Inflammatory macrophage treated with lipopolysaccharide for 4 hours (primary cell): ENCODE measurements around the gene TRIAP1.
"Not testable (repeated sequence)": the region's sequence is repeated elsewhere in the genome, so short reads cannot be mapped to it uniquely, and the experiment has no call there.

Experiments
- DNase-seq: peaks from one replicate; pipeline ENCODE4 v3.0.0-alpha.2; 2020

TRIAP1 gene

DNA sequence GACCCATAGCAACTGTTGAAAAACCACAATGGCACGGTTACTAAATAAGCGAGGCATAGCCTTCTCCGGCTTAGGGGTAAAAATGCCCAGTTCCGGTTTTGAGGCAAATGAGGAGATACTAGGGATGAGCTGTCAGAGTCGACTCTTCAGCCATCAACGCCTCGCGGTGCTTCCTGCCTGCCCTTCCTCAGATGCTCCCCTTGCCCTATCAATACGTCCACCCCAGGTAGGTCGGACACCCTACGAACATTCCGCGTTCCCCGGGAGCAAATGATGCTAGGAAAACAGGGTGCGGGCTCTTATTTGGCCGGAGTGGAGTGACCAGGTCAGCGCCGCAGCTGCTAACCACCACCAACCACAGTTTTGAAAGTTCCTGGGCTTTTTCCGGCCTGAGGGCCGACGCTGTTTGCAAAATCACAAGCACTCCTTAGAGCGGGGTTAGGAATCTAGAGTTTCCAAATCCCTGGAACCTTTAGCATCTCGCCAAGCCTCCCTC, 22.2 kb upstream of the TRIAP1 start:
- DNase-seq, result peak; percentile 81

DNA sequence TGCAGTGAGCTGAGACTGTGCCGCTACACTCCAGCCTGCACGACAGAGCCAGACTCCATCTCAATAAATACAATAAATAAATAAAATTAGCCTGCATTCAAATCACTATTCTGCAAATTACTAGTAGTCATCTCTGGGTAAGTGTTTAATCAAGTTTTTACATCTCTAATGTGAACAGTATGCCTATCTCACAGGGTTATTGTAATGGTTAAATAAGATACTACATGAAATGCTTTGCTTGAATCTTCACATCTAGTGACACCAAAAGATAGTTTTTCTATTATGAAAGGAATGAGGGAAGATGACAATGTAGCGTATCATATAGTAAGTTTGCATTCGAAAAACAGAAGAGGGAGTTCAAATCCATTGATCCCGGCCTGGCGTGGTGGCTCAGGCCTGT, 21.3 kb upstream of the TRIAP1 start:
- DNase-seq, result no peak

DNA sequence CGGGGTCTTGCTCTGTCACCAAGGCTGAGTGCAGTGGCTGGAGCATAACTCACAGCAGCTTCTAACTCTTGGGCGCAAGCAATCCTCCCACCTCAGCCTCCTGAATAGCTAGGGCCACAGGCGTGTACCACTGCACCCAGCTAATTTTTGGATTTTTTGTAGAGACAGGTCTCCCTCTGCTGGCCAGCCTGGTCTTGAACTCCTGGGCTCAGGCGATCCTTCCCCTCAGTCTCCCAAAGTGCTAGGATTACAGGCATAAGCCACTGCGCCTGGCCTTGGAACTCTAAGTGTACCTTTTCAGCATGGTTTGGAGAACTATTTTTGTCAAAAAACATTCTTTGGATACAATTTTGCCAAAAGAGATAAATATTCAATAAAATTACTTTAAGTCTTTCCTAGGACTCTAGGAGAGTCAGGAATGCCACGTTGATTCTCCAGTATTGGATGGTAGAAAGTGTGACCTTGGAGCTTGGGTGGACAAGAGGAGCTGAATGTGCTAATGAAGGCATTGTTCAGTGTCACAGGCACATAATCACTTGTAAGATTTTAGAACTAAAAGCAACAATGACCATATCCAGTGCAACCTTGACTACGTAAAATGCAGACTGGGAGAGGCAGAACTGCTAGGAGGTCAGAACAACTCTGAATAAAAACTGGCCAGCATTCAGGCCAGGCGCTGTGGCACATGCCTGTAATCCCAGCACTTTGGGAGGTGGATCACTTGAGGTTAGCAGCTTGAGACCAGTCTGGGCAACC, 20.6 kb upstream of the TRIAP1 start:
- DNase-seq, result peak; percentile 47

DNA sequence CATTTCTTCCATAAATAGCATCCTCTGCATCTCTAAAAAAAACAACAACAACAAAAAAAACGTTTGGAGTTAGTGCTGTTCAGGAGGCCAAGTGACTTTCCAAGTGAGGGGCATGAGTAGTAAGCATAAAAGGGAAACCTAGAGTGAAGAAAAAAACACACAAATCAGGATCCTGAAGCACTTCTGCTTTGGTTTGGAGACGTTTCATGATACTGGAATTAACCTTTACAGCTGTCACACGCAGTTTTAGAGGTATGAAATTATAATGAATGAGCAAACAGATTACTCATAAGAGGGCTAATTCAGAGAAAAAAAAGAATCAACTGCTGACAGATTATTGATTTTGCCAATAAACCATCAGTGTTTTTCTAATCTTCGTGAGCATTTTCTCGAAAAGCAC, 19.6 kb upstream of the TRIAP1 start:
- peak; percentile 49 for DNase-seq

DNA sequence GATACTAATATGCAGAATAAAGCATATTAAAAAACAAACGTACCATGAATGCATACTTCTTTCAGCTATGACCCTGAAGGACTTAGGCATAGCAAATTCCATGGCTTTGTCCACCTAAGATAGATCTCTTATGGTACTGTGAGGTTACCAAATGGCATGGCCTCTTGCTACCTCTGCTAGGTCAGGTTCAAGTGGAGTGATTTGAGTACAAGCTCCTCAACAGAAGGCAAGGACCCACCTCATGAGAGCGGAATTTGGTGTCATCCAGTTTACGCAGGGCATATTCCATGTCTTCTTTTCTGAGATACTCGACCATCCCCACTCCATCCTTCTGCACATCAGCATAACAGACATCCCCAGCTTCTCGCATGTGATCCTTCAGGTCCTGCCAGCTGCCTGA, 17.5 kb upstream of the TRIAP1 start:
- DNase-seq, result no peak

DNA sequence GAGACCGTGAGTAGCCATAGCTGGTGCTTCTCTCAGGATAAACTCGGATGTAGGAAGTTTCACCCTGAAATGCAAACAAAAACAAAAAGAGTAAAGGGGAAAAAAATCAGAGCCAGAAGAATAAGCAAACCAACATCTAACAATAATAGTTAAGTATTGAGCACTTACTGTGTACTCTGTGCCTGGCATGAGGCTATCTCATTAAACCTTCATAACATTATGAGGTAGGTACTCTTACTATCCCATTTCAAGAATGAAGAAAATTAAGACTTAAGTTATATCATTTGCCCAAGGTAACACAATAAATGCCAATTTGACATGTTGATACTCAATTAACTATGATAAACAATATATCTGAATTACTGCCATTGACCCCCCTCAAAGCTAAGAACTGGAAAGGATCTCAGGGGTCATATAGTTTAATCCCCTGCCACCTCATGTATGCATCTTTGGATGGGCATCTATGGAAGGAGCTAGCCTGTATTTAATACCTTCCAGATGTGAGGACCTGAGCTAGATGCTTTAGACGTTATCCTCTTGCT, 16.0 kb upstream of the TRIAP1 start:
- DNase-seq, result no peak

DNA sequence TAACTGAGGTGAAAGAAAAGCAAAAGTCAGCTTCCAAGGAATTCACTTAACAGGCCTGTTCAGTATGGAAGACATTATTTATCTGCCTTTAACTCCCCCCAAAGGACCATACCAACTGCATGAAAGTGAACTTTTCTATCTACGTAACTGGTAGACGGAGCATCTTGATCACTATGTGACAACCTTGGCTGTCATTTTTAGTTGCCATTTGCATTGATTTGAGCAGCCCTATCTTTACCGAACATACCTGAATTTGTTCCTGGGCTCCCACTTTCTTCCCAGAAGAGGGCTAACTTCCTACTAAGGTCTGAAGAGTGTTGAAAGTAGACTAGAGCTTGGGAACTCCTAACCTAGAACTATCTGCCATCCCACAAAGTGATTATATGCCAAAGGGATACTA, 14.0 kb upstream of the TRIAP1 start:
- DNase-seq, result no peak

DNA sequence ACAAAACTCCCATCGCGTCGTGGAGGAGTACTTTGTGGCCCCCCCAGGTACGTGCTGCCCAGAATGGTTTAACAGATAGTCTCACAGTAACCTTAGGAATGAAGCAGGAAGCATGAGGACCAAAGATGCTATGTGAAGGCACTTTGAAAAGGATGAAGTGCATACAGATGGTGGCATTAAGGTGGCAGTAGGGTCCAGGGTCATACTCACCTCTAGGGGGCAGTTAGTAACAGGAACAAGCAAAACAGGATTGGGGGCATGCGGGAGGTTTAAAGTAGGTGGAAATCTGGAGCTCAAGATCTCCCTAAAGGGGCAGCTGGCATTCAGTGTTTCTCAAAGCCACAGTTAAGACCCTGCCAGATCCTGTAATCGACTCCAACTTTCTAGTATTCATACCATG, 10.9 kb upstream of the TRIAP1 start:
- no peak for DNase-seq

DNA sequence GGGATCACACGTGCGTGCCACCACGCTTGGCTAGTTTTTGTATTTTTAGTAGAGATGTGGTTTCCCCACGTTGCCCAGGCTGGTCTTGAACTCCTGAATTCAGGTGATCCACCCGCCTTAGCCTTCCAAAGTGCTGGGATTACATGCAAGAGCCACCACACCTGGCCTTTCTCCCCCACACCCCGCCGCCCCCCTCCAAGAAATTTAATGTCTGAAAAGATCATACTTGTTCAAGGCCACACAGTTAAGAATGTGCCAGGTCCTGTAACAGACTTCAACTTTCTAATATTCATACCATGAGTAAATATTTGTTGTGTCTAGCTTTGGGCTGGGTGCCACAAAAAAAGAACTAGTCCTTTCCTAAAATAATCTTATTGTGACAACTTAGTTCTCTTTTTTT, 9.1 kb upstream of the TRIAP1 start:
- no peak for DNase-seq

DNA sequence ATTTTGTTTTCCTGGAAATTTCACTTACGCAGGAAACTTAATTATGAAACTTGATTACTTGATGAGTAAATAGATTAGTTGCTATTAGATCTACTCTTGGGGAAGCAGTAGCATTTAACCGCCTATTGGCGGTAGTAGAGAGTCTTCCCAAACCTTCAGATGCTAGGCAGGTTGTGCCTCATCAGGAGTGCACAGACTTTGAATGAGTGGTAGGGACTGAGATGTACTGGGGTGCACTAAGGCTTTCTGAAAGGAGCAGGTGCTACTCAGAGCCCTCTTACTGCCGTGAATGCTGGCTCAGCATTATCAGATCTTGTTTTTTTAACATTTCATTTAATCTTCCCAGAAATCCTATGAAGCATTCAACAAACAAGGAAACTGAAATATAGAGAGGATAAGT, 7.8 kb upstream of the TRIAP1 start:
- peak; percentile 46 for DNase-seq

DNA sequence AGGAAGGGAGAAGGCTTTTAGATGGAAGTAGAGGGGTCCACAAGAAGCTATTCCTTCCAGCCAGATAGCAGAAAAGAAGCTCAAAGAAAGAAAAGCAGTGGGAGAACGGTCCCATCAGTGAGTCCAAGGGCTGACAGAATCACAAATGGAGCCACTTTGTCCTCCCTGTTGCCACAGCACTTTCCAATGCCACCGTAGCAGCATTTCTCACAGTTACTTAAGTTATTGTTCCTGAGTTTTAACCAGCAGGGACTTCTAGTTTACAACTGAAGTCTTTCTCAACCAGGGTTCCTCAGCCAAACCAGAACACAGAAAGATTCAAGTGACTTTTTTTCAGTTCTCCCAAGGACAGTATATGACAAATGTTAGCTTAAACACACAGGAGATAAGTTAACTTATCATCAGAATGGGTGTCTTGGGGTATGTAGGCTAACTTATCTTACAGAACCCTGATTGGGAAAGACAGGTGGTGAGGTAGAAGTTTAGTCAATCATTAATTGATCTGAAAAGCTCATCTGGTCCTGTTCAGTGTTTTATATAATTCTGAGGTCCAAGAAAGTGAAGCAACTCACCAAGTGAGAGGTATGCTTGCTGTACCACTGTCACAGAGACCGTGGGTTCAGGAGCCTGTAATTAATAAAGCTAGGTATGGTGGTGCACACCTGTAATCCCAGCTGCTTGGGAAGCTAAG, 7.0 kb upstream of the TRIAP1 start:
- DNase-seq, result no peak

DNA sequence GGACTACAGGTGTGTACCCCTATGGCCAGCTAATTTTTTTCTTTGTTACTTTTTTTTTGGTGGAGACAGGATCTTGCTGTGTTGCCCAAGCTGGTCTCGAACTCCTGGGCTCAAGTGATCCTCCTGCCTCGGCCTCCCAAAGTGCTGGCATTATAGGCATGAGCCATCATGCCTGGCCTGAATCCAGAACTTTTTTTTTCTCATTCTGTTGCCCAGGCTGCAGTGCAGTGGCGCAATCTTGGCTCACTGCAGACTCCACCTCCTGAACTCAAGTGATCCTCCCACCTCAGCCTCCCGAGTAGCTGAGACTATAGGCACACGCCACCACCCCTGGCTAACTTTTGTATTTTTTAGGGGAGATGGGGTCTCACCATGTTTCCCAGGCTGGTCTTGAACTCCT, 6.3 kb upstream of the TRIAP1 start:
- DNase-seq, result not testable (repeated sequence)

DNA sequence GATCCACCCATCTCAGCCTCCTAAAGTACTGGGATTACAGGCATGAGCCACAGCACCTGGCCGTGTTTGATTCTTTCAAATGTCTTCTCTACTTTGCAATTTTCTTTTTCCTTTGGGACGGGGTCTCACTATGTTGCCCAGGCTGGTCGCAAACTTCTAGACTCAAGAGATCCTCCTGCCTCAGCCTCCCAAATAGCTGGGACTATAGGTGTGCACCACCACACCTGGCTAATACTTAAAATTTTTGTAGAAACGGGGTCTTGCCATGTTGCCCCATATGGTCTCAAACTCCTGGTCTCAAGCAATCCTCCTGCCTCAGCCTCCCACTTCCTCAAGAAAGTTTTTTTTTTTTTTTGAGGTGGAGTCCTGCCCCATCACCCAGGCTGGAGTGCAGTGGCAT, 1.8 kb upstream of the TRIAP1 start:
- no peak for DNase-seq

DNA sequence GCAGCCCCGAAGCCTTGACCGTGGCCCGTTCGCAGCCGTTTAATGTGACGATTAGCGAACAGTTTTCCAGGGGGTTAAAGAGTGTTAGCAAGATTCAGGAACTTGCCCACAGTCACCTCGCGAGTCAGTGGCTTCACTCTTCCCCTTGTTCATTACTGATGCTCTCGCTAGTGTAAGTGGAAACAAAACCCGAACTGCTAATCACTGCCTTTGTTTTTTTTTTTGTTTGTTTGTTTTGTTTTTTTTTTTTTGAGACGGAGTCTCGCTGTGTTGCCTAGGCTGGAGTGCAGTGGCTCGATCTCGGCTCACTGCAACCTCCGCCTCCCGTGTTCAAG, 627 bp upstream of the TRIAP1 start:
- DNase-seq, result not testable (repeated sequence)

DNA sequence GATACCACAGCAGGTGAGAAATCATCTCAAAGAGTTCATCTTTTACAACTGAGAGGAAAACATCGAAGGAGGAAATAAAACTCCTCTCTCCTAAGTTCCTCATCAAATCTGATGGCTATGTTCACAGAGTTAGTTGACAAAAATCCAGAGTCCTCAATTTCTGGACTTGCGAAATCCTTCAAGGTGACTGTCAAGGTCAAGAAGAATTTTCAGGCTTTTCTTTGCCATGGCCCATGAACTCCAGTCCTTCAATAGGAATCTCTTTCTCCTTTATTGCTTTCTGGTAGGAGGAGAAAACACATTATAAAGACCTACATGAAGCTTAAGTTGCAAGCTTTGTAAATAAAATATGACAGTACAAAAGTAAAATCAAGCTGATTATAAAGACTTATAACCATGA, 1.5 kb downstream of the TRIAP1 start:
- no peak for DNase-seq

DNA sequence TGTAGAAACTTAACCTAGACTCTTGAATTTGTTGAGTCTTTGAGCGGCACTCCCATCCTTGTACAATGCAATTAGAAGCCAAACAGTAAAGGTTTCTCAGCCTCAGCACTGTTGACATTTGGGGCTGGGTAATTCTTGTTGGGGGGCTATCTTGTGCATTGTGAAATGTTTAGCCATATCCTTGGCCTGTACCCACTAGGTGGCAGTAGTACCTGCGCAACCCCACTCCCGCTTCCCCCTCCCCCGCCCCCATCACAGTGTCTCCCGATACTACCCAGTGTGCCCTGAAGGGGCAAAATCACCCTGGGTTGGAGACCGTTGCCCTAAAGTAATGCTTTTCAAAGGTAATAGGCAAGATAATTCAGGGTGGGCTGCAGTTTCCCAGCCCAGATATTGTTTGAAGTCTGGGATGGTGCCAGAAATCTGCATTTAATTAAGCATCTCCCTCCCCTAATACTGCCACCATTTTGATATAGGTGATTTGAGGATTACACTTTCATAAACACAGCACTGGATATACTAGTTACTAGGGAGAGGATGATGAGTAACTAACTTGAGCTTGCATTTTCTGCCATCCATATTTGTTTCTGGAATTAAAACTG, 6.4 kb downstream of the TRIAP1 start:
- peak; percentile 62 for DNase-seq

DNA sequence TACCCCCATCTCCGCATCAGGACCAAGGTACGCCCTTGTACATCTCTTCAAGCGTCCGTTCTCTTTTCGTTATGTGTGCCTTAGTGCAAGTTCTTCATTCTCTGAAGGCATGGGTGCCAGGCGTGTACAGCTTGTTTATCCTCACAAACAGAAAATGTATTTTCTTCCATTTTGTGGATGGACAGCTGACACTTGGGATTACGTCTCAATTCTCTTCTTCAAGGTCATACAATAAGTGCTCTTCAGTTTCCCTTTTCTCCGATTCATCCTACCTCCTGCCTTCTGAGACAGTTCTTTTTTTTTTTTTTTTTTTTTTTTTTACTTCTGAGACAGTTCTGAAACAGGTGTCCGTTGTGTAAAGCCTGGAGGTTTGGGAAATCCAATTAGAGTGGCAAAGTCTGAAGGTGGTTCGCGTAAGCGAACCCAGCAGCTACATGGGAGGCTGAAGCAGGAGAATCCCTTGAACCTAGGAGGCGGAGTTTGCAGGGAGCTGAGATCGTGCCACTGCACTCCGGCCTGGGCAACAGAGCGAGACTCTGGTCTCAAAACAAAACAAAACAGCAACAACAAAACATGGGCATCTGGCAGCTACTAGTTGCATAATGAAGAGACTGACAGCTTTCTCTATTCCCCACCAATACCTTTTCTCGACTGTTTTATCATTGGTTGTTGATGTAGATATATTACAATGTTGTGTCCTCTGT, 7.5 kb downstream of the TRIAP1 start:
- DNase-seq, result no peak

DNA sequence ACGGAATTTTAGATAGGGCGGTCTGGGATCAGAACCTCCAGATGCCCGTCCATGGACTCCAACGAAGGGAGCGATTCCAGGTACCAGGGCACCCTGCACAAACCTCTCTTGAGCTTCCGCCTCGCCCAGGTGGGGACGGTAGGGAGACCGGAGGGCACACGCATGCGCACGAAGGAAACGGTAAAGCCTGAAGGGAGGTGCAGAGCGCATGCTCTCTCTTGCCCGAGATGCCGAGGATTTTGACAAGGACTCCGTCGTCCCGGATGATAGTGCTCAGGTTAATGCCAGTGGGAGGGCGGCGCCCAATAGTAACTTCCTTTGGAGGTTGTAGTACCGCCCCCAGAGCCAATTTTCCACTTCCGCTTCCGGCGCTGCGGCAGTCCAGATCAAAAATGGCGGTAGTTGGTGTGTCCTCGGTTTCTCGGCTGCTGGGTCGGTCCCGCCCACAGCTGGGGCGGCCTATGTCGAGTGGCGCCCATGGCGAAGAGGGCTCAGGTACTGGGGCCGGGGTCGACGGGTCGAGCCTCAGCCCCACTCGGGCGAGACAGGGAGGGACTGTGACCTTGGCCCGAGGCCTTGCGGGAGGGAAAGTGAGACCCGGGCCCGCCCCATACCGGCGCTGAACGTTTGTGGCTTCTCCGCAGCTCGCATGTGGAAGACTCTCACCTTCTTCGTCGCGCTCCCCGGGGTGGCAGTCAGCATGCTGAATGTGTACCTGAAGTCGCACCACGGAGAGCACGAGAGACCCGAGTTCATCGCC, 8.3 kb downstream of the TRIAP1 start, which contains the start of gene COX6A1:
Gene COX6A1 (plus strand): TSS at position 379 of the 760 bp plus-strand sequence. CDS start 14 bp downstream, at position 393.
- DNase-seq, result peak; percentile 98

DNA sequence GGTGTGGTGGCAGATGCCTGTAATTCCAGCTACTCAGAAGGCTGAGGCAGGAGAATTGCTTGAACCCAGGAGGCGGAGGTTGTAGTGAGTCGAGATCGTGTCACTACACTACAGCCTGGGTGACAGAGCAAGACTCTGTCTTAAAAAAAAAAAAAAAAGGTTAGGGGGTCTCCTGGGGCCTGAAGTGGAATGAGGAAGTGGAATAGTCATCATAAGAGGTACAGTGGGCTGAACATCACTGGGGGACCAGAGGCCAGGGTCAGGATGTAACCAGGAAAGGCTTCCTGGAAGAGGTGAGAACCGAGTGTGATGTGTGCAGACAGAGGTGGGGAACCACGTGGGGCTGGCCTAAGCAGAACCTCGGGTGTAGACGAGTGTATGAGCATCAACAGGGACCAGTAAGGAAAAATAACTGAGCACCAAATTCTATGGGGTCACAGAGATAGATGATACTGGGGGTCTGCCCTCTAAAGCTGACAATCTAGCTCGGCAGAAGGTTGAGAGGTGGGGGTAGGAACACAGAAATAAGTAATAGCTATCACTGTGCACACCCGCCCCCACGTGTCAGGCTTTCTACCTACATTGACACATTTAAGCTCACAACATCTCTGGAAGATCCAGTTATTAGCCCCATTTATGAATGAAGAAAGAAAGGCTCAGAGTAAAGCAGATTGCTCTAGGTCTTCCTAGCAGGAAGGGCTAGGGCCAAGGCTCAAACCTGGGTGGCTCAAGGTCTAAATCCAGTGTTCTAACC, 13.2 kb downstream of the TRIAP1 start:
- no peak for DNase-seq

DNA sequence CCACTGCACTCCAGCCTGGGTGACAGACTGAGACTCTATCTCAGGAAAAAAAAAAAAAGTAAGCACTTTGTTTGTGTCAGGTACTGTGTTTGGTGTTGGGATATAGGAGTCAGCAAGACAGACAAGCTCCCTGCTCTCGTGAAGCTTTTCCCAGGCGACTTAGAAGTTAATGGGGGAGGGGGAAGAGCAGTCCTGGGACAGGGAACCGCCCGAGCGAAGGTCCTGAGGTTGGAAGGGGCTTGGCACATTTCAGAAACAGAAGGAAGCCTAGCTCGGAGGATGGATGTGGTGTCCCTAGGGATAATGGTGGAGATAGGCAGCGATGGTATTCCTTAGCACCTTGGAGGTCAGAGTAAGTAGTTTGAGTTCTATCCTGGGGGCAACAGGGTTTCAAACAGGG, 16.8 kb downstream of the TRIAP1 start:
- DNase-seq, result no peak

DNA sequence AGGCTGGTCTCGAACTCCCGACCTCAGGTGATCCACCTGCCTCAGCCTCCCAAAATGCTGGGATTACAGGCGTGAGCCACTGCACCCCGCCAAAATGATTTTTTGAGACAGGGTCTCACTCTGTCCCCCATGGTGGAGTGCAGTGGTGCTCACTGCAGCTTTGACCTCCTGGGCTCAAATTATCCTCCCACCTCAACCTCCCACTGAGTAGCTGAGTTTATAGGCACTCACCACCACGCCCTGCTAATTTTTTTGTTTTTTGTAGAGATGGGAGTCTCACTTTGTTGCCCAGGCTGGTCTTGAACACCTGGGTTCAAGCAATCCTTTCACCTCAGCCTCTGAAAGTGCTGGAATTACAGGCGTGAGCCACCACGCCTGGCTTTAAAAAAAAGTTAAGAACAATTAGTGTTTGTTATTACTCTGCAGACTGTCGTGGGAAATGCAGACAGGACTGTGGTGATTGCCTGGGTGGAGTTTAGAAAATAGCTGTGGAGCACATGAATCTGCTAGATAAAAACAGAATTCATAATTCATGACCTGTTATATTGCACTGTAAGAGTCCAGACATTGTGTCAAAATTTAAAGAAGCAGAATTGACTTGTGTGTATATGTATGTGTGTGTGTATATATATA, 17.5 kb downstream of the TRIAP1 start:
- DNase-seq, result no peak
